Measurements from ENCODE around the gene GRM8. TPM values are rescaled to one million over a fixed set of nuclear protein-coding genes. Genes with fewer than 3 reads are reported as not detected.

GRM8 gene
- polyA plus RNA-seq, 2 of the 4 experiments (the other 2 are of a cell fraction), result 0.06 TPM; not detected in 1

GRCh38 chr7:126805351-126805750 lies 447.4 kb downstream of the GRM8 start:
- H3K9me3 ChIP-seq, result no peaks in the 10 kb centered on the region

GRCh38 chr7:126804604-126805003 lies 448.1 kb downstream of the GRM8 start:
- POLR2A ChIA-PET, result no interaction called here
- Histone ChIP-seq H3K27ac (no peak overlapping the region), H3K9me3 (no peaks in the 10 kb centered on the region), H3K4me1 (no peaks in the 10 kb centered on the region), H3K4me3 (no peak overlapping the region), H3K4me2 (no peak overlapping the region)
- DNase-seq (ENCODE audit: low read depth in 1 of 2, low spot score in 1 of 2) (no peak), FAIRE-seq (no peak), ATAC-seq (no peak)
- TF ChIP-seq CHD4 (IDR thresholded peaks at IDR 0.05; ENCODE audit: borderline replicate concordance) (no peak), NPAS2 (CRISPR knock-in tag; IDR thresholded peaks at IDR 0.05; ENCODE audit: borderline replicate concordance) (no peak), NR3C1 (IDR thresholded peaks at IDR 0.05) (no peak), KDM5A (IDR thresholded peaks at IDR 0.05) (no peak), PHF8 (IDR thresholded peaks at IDR 0.05; ENCODE audit: borderline replicate concordance, low read depth) (no peak), CBX8 (IDR thresholded peaks at IDR 0.05) (no peak), ZSCAN20 (CRISPR knock-in tag; IDR thresholded peaks at IDR 0.05) (no peak), ZC3H11A (IDR thresholded peaks at IDR 0.05) (no peak), FOSL2 (IDR thresholded peaks at IDR 0.05) (no peak), FOSL2 (CRISPR knock-in tag; IDR thresholded peaks at IDR 0.05) (no peak), TFCP2L1 (CRISPR knock-in tag; IDR thresholded peaks at IDR 0.05) (no peak), HOXB5 (CRISPR knock-in tag; IDR thresholded peaks at IDR 0.05) (no peak), RFX5 (IDR thresholded peaks at IDR 0.05) (no peak), ATOH8 (CRISPR knock-in tag; IDR thresholded peaks at IDR 0.05; ENCODE audit: low read depth) (no peak), GATA3 (IDR thresholded peaks at IDR 0.05; ENCODE audit: borderline replicate concordance) (no peak)
- CTCF ChIA-PET, result interaction anchor here (0.8 to 3.7 kb wide), 2 partner anchors 15 to 710 kb away, joined by 3 to 11 read pairs; no protein-coding TSS in a partner anchor
- WGBS (ENCODE audit: missing lambda C conversion rate), result 30% methylated on average over 2 of the region's 2 CpGs

More at GRCh38 chr7:126805351-126805750, 447.4 kb downstream of the GRM8 start:
- Histone ChIP-seq H3K4me2 (no peak overlapping the region), H3K4me1 (no peaks in the 10 kb centered on the region), H3K27ac (no peak overlapping the region), H3K4me3 (no peak overlapping the region)
- ATAC-seq, result no peak
- TF ChIP-seq RCOR1 (IDR thresholded peaks at IDR 0.05; ENCODE audit: low read depth, low read length) (no peak), ZNF302 (CRISPR knock-in tag; IDR thresholded peaks at IDR 0.05) (no peak), RARB (CRISPR knock-in tag; IDR thresholded peaks at IDR 0.05) (no peak), TFCP2L1 (CRISPR knock-in tag; IDR thresholded peaks at IDR 0.05) (no peak), NPAS2 (CRISPR knock-in tag; IDR thresholded peaks at IDR 0.05; ENCODE audit: borderline replicate concordance) (no peak), FOXS1 (CRISPR knock-in tag; IDR thresholded peaks at IDR 0.05) (no peak), EP300 (IDR thresholded peaks at IDR 0.05) (no peak), ATOH8 (CRISPR knock-in tag; IDR thresholded peaks at IDR 0.05; ENCODE audit: low read depth) (no peak), SMC3 (IDR thresholded peaks at IDR 0.05) (no peak), FOSB (CRISPR knock-in tag; IDR thresholded peaks at IDR 0.05) (no peak), EHF (CRISPR knock-in tag; IDR thresholded peaks at IDR 0.05) (no peak), REST (IDR thresholded peaks at IDR 0.05) (no peak), HMGXB4 (CRISPR knock-in tag; IDR thresholded peaks at IDR 0.05; ENCODE audit: borderline replicate concordance) (no peak), CBX8 (IDR thresholded peaks at IDR 0.05) (no peak)
- CTCF ChIA-PET, result interaction anchor here (1.3 kb wide), 1 partner anchor 449 kb away, joined by 3 read pairs; no protein-coding TSS in a partner anchor
- WGBS (ENCODE audit: missing lambda C conversion rate), result 50% methylated on average over 1 of the region's 1 CpG
- FAIRE-seq, result no peak
- no peak for DNase-seq (ENCODE audit: low read depth in 1 of 2, low spot score in 1 of 2)
- POLR2A ChIA-PET, result no interaction called here
